Measurements from ENCODE around the gene ABO.

DNA sequence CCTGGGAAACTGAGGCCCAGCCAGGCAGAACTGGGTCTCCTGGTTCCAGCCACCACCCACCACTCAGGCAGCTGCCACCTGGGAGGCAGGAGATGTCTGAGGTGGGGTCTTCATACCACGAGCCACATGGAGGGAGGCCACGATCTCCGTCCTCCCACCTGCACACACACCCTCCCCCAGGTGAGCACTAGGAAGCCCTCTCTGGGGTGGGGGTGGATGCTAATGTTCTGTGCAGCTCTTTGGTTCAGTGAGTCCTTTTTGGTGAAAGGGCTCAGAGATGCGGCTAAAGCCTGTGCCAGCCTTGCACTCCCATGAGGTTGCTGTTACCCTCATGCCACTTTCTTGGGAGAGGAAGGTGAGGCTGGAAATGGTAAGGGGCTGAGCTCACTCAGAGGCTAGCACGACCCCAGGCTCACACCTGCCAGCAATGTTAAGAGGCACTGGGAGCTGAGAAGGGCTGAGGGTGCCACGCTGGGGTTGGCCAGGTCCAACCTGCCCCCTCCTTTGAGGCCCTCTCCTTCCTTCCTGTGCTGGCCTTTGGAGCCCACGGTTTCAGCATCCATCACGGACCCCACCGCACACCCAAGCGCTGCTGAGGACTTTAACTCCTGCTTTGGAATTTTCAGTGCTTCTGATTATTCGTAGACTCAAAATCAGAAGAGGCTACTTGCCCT lies 39.3 kb downstream of the ABO start:
- TF ChIP-seq POLR2AphosphoS5 (IDR thresholded peaks at IDR 0.05; ENCODE audit: low read depth, low read length) (no peak), TAF1 (IDR thresholded peaks at IDR 0.05; ENCODE audit: borderline replicate concordance, low read depth, low read length) (no peak), POLR2A (IDR thresholded peaks at IDR 0.05; ENCODE audit: low read depth, low read length) (no peak)
